HAP-1 (cell line): Measurements from ENCODE around the gene AIG1.
"Not testable (repeated sequence)": the region's sequence is repeated elsewhere in the genome, so short reads cannot be mapped to it uniquely, and the experiment has no call there.

Experiments
- DNase-seq, 2 experiments: peaks; one replicate each; pipeline ENCODE4 v3.0.0-alpha.2; 2016 to 2020; ENCODE audit warnings: low spot score in 2 of 2
- H3K27me3 ChIP-seq: fragments of 250-450 bp; sonication (Bioruptor Pico); 2 replicates; pipeline ENCODE4 v1.5.1; 2020; ENCODE audit warnings: low read depth, mild to moderate bottlenecking, moderate library complexity
- H3K36me3 ChIP-seq: fragments of 250-450 bp; sonication (Bioruptor Pico); replicated peaks from 2 replicates; pipeline ENCODE4 v1.5.1; 2020; ENCODE audit warnings: mild to moderate bottlenecking
- H3K4me1 ChIP-seq: fragments of 250-450 bp; sonication (Bioruptor Pico); 2 replicates; pipeline ENCODE4 v1.5.1; 2020; ENCODE audit warnings: mild to moderate bottlenecking
- H3K4me3 ChIP-seq: fragments of 250-450 bp; sonication (Bioruptor Pico); 2 replicates; pipeline ENCODE4 v1.5.1; 2020; ENCODE audit warnings: mild to moderate bottlenecking, moderate library complexity
- H3K9me3 ChIP-seq: fragments of 250-450 bp; sonication (Bioruptor Pico); 2 replicates; pipeline ENCODE4 v1.5.1; 2020; ENCODE audit warnings: mild to moderate bottlenecking, moderate library complexity
- in situ Hi-C: fragments of 300-500 bp; cut with MboI; formaldehyde crosslinking; loops from 3 replicates; pipeline ENCODE4 v1.14.3; 2020; ENCODE audit warnings: low sequenced_read_pairs, inconsistent platforms, mixed read lengths

The AIG1 gene

DNA sequence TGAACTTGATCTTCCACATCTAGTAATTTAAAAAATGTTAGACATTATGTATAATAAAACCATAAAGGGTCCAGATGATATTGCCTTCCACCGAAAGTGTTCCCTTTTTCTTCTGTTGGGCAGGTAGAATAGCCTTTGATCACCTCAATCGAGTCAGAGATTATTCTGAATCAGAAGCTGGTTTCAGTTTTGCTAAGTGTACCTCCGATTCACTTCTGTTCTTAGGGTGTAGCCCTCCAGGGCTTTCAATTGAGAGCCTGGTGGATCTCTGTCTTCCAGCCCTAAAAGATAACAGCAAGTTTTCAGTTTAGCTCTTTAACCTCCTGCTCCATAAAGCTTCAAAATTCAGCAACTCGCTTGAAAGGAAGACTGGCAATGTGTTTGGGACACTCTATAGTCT is 21.1 kb upstream of the AIG1 start:
- H3K4me3 ChIP-seq, result no peak overlapping the region
- in situ Hi-C loops, result loop anchor here (25.0 kb wide), 1 partner anchor 352 kb away; no protein-coding TSS in a partner anchor
- no peaks in the 10 kb centered on the region; the same call in 1 of the 2 replicates for H3K4me1 ChIP-seq
- no peak for DNase-seq
- no peaks in the 10 kb centered on the region for H3K36me3 ChIP-seq
- no peaks in the 10 kb centered on the region for H3K9me3 ChIP-seq
- H3K27me3 ChIP-seq, result peaks cover 8% of the 10 kb centered on the region; the same call in 1 of the 2 replicates

DNA sequence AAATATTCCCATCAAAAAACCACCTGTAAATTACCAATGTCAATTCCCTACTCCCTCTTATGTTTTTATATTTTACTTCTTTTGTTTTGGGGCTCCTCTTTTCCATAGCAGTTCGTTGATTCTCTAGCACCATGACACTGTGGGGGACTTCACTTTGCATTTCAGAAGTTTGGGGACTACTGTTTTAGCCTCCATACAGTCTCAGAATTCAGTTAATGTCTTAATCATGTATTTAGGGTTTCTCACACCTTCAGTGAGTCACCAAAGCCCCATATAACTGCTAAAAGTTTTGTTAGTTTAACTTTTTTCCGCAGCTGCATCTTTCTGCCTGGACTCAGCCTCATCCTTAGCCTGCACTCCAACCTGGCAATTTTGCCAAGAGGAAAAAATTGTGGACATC is 20.7 kb upstream of the AIG1 start:
- in situ Hi-C loops, result loop anchor here (25.0 kb wide), 1 partner anchor 353 kb away; no protein-coding TSS in a partner anchor

DNA sequence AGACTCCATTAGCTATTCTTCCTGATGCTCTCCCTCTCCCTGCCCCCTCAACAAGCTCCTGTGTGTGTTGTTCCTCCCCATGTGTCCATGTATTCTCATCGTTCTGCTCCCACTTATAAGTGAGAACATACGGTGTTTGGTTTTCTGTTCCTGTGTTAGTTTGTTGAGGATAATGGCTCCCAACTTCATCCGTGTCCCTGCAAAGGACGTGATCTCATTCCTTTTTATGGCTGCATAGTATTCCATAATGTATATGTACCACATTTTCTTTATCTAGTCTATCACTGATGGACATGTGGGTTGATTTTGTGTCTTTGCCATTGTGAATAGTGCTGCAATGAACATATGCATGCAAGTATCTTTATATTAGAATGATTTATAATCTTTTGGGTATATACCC is 16.3 kb upstream of the AIG1 start:
- H3K9me3 ChIP-seq, H3K4me1 ChIP-seq, H3K27me3 ChIP-seq, H3K4me3 ChIP-seq, DNase-seq, H3K36me3 ChIP-seq: not testable (repeated sequence)
- in situ Hi-C loops, result loop anchor here (25.0 kb wide), 1 partner anchor 357 kb away; no protein-coding TSS in a partner anchor

More for the DNA sequence above, 20.7 kb upstream of the AIG1 start:
- Histone ChIP-seq H3K9me3 (no peaks in the 10 kb centered on the region), H3K4me3 (no peak overlapping the region), H3K36me3 (no peaks in the 10 kb centered on the region), H3K27me3 (peaks cover 8% of the 10 kb centered on the region; the same call in 1 of the 2 replicates), H3K4me1 (no peaks in the 10 kb centered on the region; the same call in 1 of the 2 replicates)
- no peak for DNase-seq

DNA sequence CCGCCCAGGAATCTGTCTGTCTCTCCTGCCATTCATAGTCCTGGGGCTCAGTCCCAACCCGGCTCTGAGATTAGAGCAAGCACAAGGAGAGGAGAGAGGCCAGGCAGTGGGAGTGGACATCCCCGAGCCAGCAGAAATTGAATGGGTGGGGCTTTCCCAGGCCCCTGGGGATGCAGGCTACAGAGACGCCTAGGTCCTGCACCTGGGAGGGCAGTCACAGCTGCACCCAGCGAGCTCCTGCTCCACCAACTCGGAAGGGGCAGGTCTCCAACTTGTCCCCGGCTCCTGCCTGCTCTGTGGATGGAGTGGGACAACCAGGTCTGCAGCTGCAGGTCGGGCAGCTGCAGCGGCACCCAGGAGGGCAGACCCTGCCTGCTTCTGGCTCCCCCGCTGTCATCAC is 11.1 kb upstream of the AIG1 start:
- DNase-seq, result no peak
- in situ Hi-C loops, result loop anchor here (25.0 kb wide), 1 partner anchor 362 kb away; no protein-coding TSS in a partner anchor
- H3K27me3 ChIP-seq, result no peaks in the 10 kb centered on the region
- no peaks in the 10 kb centered on the region for H3K4me1 ChIP-seq
- H3K9me3 ChIP-seq, result no peaks in the 10 kb centered on the region
- no peak overlapping the region for H3K4me3 ChIP-seq
- no peaks in the 10 kb centered on the region for H3K36me3 ChIP-seq

DNA sequence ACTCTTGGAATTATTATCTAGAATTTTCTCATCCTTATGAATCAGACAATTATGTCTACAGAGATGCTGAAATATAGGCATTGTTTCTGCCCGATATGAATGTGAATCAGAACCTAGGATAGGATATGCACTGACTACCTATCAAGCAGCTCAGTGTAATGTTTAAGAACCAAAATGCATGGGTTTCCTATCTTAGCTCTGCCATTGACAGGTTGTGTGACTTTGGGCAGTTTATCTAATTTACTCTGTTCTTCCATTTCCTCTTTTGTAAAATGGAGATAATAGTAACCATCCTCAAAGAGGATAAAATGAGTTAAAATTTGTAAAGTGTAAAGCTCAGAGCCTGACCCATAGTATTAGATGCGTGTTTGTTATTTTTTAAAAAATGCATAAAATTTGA is 10.2 kb upstream of the AIG1 start:
- no peaks in the 10 kb centered on the region for H3K4me1 ChIP-seq
- no peaks in the 10 kb centered on the region for H3K36me3 ChIP-seq
- in situ Hi-C loops, result no loop called here
- no peaks in the 10 kb centered on the region for H3K9me3 ChIP-seq
- no peaks in the 10 kb centered on the region for H3K27me3 ChIP-seq
- DNase-seq, result no peak
- H3K4me3 ChIP-seq, result no peak overlapping the region

DNA sequence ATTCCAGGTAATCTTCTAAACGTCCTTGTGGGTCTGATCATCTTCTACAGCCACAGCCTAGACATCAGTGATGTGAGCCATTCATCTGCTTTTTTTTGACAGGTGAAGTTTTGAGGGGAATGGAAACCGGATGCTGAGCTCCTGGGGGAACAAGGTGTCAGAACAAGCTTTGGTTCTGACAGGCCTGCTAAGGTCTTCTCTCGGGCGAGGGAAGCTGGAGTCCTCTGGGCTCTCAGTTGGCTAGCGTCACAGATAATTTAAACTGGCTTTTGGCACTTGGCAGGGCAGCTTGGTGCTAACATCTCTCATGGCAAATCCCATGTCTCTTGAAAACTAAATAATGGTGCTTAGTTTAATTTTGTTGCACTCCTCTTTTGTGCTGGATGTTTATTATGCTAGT is 8.4 kb upstream of the AIG1 start:
- Histone ChIP-seq H3K36me3 (no peaks in the 10 kb centered on the region), H3K4me1 (no peaks in the 10 kb centered on the region), H3K4me3 (no peak overlapping the region), H3K27me3 (no peaks in the 10 kb centered on the region), H3K9me3 (no peaks in the 10 kb centered on the region)
- in situ Hi-C loops, result no loop called here
- DNase-seq, result no peak

DNA sequence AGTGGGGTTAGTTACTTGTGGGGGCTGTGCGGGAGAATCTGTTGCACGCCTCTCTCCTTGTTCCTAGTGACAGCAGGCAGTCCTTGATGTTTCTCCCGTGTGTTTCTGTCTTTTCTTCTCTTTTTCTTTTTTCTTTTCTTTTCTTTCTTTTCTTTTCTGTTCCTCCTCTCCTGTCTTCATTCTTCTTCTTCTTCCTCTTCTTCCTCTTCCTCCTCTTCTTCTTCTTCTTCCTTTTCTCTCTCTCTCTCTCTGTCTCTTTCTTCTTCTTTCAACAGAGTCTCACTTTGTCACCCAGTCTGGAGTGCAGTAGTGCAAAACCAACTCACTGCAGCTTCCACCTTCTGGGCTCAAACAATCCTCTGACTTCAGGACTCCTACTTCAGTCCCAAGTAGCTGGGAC is 6.8 kb upstream of the AIG1 start:
- H3K9me3 ChIP-seq, result no peaks in the 10 kb centered on the region
- H3K4me3 ChIP-seq, result no peak overlapping the region
- no peaks in the 10 kb centered on the region for H3K27me3 ChIP-seq
- H3K4me1 ChIP-seq, result no peaks in the 10 kb centered on the region
- in situ Hi-C loops, result no loop called here
- H3K36me3 ChIP-seq, result no peaks in the 10 kb centered on the region
- no peak for DNase-seq

DNA sequence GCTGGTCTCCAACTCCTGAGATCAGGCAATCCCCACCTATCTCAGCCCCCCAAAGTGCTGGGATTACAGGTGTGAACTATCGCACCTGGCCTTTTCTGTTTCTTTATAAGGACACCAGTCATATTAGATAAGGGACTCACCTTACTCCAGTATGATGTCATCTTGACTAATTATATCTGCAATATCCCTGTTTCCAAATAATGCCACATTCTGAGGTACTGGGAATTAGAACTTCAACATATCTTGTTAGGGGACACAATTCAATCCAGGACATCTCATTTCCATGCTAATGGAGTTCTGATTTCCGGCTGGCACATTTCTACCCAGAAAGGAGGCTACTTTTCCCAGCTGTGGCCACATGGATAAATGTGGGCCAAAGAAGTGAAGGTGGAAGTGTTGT is 6.4 kb upstream of the AIG1 start:
- no peak for DNase-seq
- no peaks in the 10 kb centered on the region for H3K9me3 ChIP-seq
- no peaks in the 10 kb centered on the region for H3K27me3 ChIP-seq
- in situ Hi-C loops, result no loop called here
- no peaks in the 10 kb centered on the region for H3K4me1 ChIP-seq
- H3K4me3 ChIP-seq, result no peak overlapping the region
- H3K36me3 ChIP-seq, result no peaks in the 10 kb centered on the region

DNA sequence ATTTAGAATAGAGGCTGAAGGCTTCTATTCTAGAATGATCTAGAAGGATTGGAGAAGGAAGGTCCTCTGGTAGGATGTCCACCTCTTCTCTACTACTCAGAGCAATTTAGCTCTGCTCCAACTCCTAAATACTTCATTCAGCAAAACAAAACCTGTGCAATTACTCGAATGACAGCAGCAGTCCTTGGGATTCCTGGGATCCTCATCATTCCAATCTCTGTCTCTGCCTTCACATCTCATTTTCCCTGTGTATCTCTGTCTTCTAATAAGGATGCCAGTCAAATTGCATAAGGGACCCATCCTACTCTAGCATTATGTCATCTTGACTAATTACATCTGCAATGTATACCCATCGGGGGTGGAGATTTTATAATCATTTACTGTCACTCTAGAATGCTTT is 5.5 kb upstream of the AIG1 start:
- H3K36me3 ChIP-seq, result no peaks in the 10 kb centered on the region
- H3K4me1 ChIP-seq, result peaks cover 4% of the 10 kb centered on the region
- no peaks in the 10 kb centered on the region for H3K9me3 ChIP-seq
- H3K27me3 ChIP-seq, result no peaks in the 10 kb centered on the region
- H3K4me3 ChIP-seq, result no peak overlapping the region
- DNase-seq, result no peak
- in situ Hi-C loops, result no loop called here

DNA sequence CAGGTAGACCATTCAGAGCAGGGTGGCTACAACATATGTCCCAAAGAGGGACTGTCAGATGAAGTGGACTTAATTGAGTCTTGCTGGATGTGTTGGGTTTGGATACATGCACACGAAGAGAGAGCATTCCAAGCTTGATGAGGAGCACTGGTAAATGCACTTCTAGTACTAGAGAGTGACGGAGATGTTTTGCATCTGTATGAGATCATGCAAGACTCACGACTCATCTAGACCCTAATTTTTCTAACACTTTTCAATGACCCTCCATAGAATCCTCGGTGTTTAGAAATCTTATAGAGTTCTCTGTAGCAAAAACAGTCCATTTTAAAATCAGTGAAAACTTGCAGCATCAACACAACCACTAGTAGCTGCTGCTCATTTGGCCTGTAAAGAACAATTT is 4.8 kb upstream of the AIG1 start:
- no peaks in the 10 kb centered on the region for H3K36me3 ChIP-seq
- in situ Hi-C loops, result no loop called here
- DNase-seq, result no peak
- H3K4me3 ChIP-seq, result no peak overlapping the region
- H3K9me3 ChIP-seq, result no peaks in the 10 kb centered on the region
- peaks cover 4% of the 10 kb centered on the region for H3K4me1 ChIP-seq
- H3K27me3 ChIP-seq, result no peaks in the 10 kb centered on the region

DNA sequence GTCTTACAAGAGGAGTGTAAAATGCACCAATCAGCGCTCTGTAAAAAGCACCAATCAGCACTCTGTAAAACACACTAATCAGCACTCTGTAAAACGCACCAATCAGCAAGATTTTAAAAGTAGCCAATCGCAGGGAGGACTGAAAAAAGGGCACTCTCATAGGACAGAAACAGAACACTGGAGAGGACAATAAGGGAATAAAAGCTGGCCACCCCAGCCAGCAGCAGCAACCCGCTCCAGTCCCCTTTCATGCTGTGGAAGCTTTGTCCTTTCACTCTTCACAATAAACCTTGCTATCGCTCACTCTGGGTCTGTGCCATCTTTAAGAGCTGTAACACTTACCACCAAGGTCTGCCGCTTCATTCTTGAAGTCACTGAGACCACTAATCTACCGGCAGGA is 1.7 kb upstream of the AIG1 start:
- Histone ChIP-seq H3K4me1 (peaks cover 20% of the 10 kb centered on the region), H3K4me3 (no peak overlapping the region)

DNA sequence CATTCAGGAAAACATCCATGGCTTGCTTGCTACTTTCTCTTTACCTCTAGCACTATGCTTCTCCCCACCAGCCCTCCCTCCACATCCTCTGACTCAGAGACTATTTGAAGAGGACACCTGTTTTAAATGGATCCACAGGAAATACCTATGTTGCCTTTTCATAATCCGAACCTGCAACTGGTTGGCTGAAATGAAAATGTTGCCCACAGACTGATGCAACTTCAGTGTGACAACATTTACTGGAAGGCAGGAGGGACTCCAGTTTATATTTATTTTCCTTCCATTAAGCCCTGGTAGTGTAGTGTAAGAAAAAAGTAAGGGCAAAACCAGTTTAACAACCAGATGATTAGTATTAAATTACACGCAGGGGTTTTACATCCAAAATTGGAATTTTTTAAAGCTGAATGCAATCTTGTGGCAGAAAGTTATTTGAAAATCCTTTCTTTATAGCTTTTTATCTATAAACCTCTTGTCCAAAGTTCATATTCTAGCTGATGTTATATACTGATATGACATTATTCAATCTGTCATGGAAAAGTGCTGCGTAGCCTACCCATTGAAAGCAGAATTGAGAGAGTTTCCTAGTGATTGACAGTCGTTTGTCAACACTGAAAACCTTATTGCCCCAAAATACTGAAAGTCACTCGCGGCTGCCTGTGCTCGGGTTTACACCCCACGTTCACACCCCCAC is 881 bp upstream of the AIG1 start:
- Histone ChIP-seq H3K4me3 (peak overlapping the region; percentile 66), H3K9me3 (no peaks in the 10 kb centered on the region), H3K4me1 (peaks cover 20% of the 10 kb centered on the region), H3K36me3 (no peaks in the 10 kb centered on the region), H3K27me3 (no peaks in the 10 kb centered on the region)
- in situ Hi-C loops, result no loop called here
- DNase-seq, result no peak

More for the DNA sequence above, 1.7 kb upstream of the AIG1 start:
- H3K9me3 ChIP-seq, result no peaks in the 10 kb centered on the region
- no peaks in the 10 kb centered on the region for H3K27me3 ChIP-seq
- H3K36me3 ChIP-seq, result no peaks in the 10 kb centered on the region
- no peak for DNase-seq
- in situ Hi-C loops, result no loop called here

DNA sequence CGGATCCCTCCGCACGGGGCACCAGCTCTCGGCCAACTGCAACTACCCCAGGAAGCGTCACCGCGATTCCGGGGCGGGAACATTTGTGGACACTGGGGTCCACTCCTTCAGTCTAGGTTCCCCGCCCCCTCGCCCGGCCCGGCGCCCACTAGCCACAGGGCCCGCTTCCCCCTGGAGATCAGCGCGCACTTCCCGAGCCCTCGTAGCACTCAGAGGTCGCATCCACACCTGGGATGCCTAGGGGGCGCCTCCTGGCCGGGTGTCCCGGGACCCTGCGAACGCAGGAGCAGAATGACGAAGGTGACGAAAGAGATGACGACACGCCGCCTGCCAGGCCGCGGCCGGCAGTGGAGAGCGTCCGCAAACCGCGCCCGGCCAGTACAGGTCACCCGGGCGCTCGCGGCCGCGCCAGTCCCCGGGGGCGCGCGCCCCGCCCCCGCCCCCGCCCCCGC is 309 bp upstream of the AIG1 start:
- DNase-seq, result peak; percentile 70 to 81
- H3K4me3 ChIP-seq, result peak overlapping the region; percentile 66
- in situ Hi-C loops, result no loop called here

DNA sequence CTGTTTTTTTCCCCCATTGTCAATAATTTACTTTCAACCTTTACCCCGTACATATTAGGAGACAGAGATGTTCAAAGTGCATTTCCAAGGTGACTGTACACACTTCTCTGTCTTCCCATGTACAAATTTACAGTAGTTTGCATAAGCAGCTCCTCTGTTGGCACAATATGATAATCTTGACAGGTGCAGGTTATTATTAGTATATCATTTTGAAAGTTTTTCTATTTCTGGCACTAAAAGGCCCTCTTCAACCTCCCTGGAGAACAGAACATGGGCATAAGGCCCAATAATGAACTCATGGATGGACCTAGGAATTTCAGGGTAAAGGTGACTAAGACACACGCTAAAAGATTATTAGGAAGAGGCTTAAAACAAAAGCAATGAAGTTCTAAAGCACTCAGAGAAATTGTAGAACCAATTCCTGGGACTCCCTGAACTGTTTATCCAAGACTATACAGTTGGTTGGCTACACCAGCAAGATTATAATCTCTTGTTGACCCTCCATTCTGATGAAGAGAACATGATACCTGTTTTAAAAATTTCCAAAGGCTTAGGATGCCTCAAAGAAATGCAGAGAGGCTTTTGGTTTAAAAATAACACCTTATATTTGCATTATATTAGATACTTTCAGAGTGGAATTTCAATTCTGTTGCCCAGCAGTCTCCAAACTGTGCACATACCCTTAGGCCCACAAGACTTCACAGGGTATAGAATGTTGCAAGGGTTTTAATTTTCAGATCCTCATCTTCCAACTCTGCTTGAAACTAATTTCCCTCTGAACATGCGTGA is 1.1 kb downstream of the AIG1 start:
- in situ Hi-C loops, result no loop called here
- peak; percentile 16 to 64 for DNase-seq
- no peaks in the 10 kb centered on the region for H3K9me3 ChIP-seq
- H3K4me3 ChIP-seq, result peak overlapping the region; percentile 66
- H3K27me3 ChIP-seq, result no peaks in the 10 kb centered on the region
- no peaks in the 10 kb centered on the region for H3K36me3 ChIP-seq
- peaks cover 20% of the 10 kb centered on the region for H3K4me1 ChIP-seq

More for the DNA sequence above, 309 bp upstream of the AIG1 start:
- H3K27me3 ChIP-seq, result no peaks in the 10 kb centered on the region
- H3K4me1 ChIP-seq, result peaks cover 20% of the 10 kb centered on the region
- H3K36me3 ChIP-seq, result no peaks in the 10 kb centered on the region
- H3K9me3 ChIP-seq, result no peaks in the 10 kb centered on the region
